GM12878 (cell line): Measurements from ENCODE around the gene ABHD8. TPM values are rescaled to one million over a fixed set of nuclear protein-coding genes. Genes with fewer than 3 reads are reported as not detected.

Experiments
- ATAC-seq: fragments of 200-7000 bp; cut with Tn5 transposase; 3 replicates; pipeline ENCODE4 v1.9.1; 2020; ENCODE audit warnings: mild to moderate bottlenecking, moderate library complexity
- BruUV-seq: library from RNA; stranded (reverse); fragments of 400-500 nt; replicated peaks from 2 replicates; lab custom pipeline; 2021; lab: Mats Ljungman, UMichigan
- CTCF ChIA-PET: fragments of 300-600 bp; sonication (Branson Sonifier 250); formaldehyde crosslinking; extraction: SDS; loops from one replicate; lab custom pipeline; 2021; ENCODE audit warnings: inconsistent platforms; lab: Yijun Ruan, JAX
- POLR2A ChIA-PET: fragments of 350-600 bp; formaldehyde crosslinking; extraction: SDS; loops from one replicate; lab custom pipeline; 2021; ENCODE audit warnings: inconsistent platforms; lab: Charles Lee
- RAD21 ChIA-PET: fragments of 300-600 bp; sonication (Branson Sonifier 250); formaldehyde crosslinking; loops from one replicate; lab custom pipeline; 2023; ENCODE audit warnings: antibody characterized with exemption; ENCODE audit not compliant: unreplicated experiment; lab: Charles Lee
- SMC1A ChIA-PET: fragments of 300-600 bp; sonication (Branson Sonifier 250); formaldehyde crosslinking; loops from one replicate; lab custom pipeline; 2023; ENCODE audit not compliant: unreplicated experiment, uncharacterized antibody; lab: Charles Lee
- DNase-seq: peaks from one replicate; pipeline ENCODE4 v3.0.0-alpha.2; 2011; ENCODE audit warnings: low read depth, low spot score
- FAIRE-seq: peaks from 3 replicates; lab custom pipeline; 2011; peaks lifted over from hg19 to GRCh38; lab: Jason Lieb, UNC
- H2AFZ ChIP-seq: 2 replicates; pipeline ENCODE4 v1.6.0; 2011; ENCODE audit warnings: low read depth, low read length, control low read depth; ENCODE audit not compliant: control insufficient read depth
- H3K27ac ChIP-seq: 2 replicates; pipeline ENCODE4 v1.5.1; 2011; ENCODE audit warnings: control low read depth; ENCODE audit not compliant: control insufficient read depth, insufficient read depth
- H3K27me3 ChIP-seq, 2 experiments: replicated peaks in 1 of 2; 2 replicates each; pipeline versions ENCODE4 v1.6.0 to v1.6.1; 2011; ENCODE audit warnings: low read length in 1 of 2; ENCODE audit not compliant: control insufficient read depth in 2 of 2, insufficient read depth in 2 of 2
- H3K36me3 ChIP-seq, 2 experiments: 2 replicates each; pipeline ENCODE4 v1.5.1; 2011; ENCODE audit warnings: low read length in 1 of 2; ENCODE audit not compliant: control insufficient read depth in 2 of 2, insufficient read depth in 2 of 2
- H3K4me1 ChIP-seq: 2 replicates; pipeline ENCODE4 v1.6.1; 2011; ENCODE audit warnings: mild to moderate bottlenecking, low read length, moderate library complexity, mixed read lengths; ENCODE audit not compliant: control insufficient read depth, insufficient read depth
- H3K4me2 ChIP-seq: 2 replicates; pipeline ENCODE4 v1.6.0; 2011; ENCODE audit warnings: control low read depth; ENCODE audit not compliant: control insufficient read depth, insufficient read depth
- H3K4me3 ChIP-seq: fragments of 200-600 bp; sonication (generic); 2 replicates; pipeline ENCODE4 v1.5.1; 2016
- H3K79me2 ChIP-seq: 2 replicates; pipeline ENCODE4 v1.6.0; 2011; ENCODE audit warnings: low read length; ENCODE audit not compliant: control insufficient read depth, insufficient read depth
- H3K9ac ChIP-seq: 2 replicates; pipeline ENCODE4 v1.8.0; 2011; ENCODE audit warnings: low read length, control low read depth, mixed read lengths; ENCODE audit not compliant: control insufficient read depth, insufficient read depth
- H3K9me3 ChIP-seq: replicated peaks from 3 replicates; pipeline ENCODE4 v1.5.1; 2011; ENCODE audit warnings: mild to moderate bottlenecking, low read length; ENCODE audit not compliant: control insufficient read depth, insufficient read depth
- H4K20me1 ChIP-seq: 2 replicates; pipeline ENCODE4 v1.6.0; 2011; ENCODE audit not compliant: control insufficient read depth, insufficient read depth
- CHD1 ChIP-seq: IDR thresholded peaks from 2 replicates; pipeline ENCODE4 v1.6.1; 2012; ENCODE audit warnings: low read depth, low read length, improper control_type of control experiment
- CTCF ChIP-seq, 3 experiments: IDR thresholded peaks in 2 of 3; conservative IDR thresholded peaks in 1 of 3; 2 replicates each; pipeline ENCODE4 v1.5.1; 2011; ENCODE audit warnings: low read depth in 3 of 3, low read length in 3 of 3, mild to moderate bottlenecking in 3 of 3, control low read depth in 2 of 3, moderate library complexity in 2 of 3, inconsistent platforms in 1 of 3, mixed read lengths in 1 of 3; ENCODE audit not compliant: control insufficient read depth in 2 of 3, insufficient read depth in 1 of 3; ENCODE audit errors: extremely low read depth in 1 of 3
- HDAC2 ChIP-seq: fragments of 200-600 bp; sonication (generic); IDR thresholded peaks from 2 replicates; pipeline ENCODE4 v1.6.1; 2017
- HSF1 ChIP-seq: fragments of 150-350 bp; IDR thresholded peaks from 2 replicates; pipeline ENCODE4 v1.6.1; 2014; ENCODE audit warnings: mild to moderate bottlenecking, low read depth, low read length
- MTA2 ChIP-seq: fragments of 450-650 bp; IDR thresholded peaks from 2 replicates; pipeline ENCODE4 v1.6.1; 2016; ENCODE audit warnings: low read depth, mild to moderate bottlenecking, moderate library complexity
- MTA3 ChIP-seq: IDR thresholded peaks from 2 replicates; pipeline ENCODE4 v1.6.1; 2012; ENCODE audit warnings: low read length, inconsistent platforms, borderline replicate concordance
- POLR2A ChIP-seq: IDR thresholded peaks from 2 replicates; pipeline ENCODE4 v1.6.1; 2011; ENCODE audit warnings: low read depth, mild to moderate bottlenecking, low read length
- PRDM15 ChIP-seq: fragments of 450-650 bp; formaldehyde crosslinking; IDR thresholded peaks from 2 replicates; pipeline ENCODE4 v1.4.0; 2020; ENCODE audit warnings: mild to moderate bottlenecking, moderate library complexity
- SP1 ChIP-seq: IDR thresholded peaks from one replicate; pipeline ENCODE4 v1.6.1; 2011; ENCODE audit warnings: low read depth, low read length
- SREBF2 ChIP-seq: IDR thresholded peaks from 2 replicates; pipeline ENCODE4 v1.6.1; 2012; ENCODE audit warnings: mild to moderate bottlenecking, low read length
- TAF1 ChIP-seq: IDR thresholded peaks from 2 replicates; pipeline ENCODE4 v1.6.1; 2011; ENCODE audit warnings: mild to moderate bottlenecking, low read depth, low read length, borderline replicate concordance
- ZBTB33 ChIP-seq: fragments of 450-650 bp; IDR thresholded peaks from 2 replicates; pipeline ENCODE4 v1.6.1; 2017; ENCODE audit warnings: mild to moderate bottlenecking
- ZNF384 ChIP-seq: IDR thresholded peaks from 2 replicates; pipeline ENCODE4 v1.6.1; 2012; ENCODE audit warnings: low read depth, mild to moderate bottlenecking, low read length, improper control_type of control experiment, borderline replicate concordance
- WGBS: methylation state at CpG from one replicate; pipeline ENCODE4 v1.1.6; 2016; ENCODE audit warnings: low lambda C conversion rate; ENCODE audit not compliant: insufficient replicate concordance, insufficient coverage; ENCODE audit errors: missing lambda C conversion rate; 5-methylcytosine and 5-hydroxymethylcytosine counted together
- in situ Hi-C: fragments of 300-500 bp; cut with MboI; formaldehyde crosslinking; loops from 9 replicates; pipeline ENCODE4 v1.14.3; 2018; ENCODE audit warnings: mixed read lengths
- intact Hi-C: fragments of 100-400 bp; cut with micrococcal nuclease; formaldehyde crosslinking; loops from one replicate; pipeline ENCODE4 v1.14.2; 2022; ENCODE audit not compliant: unreplicated experiment
- polyA plus RNA-seq, 11 experiments: library from polyadenylated mRNA; depleted of rRNA in 4 of 11; unstranded in 6 of 11; stranded (reverse) in 5 of 11; fragments of >200 nt; fragmentation: Nextera tagmentation in 4 of 11; fragmentation: Illumina TruSeq in 1 of 11; extraction: Ambion mirVana in 4 of 11; extraction: Trizol in 1 of 11; gene quantifications; 1 replicate in 1 of 11; 2 replicates in 10 of 11; pipeline versions ENCODE4 v1.2.1 to v1.2.3, GENCODE V29; 2011 to 2016; ENCODE audit warnings: inconsistent platforms in 2 of 11, missing spikeins in 2 of 11, low read depth in 1 of 11
- total RNA-seq, 4 experiments: library from RNA; depleted of rRNA in 3 of 4; stranded (reverse); fragments of >200 nt in 3 of 4; fragmentation: Illumina TruSeq in 1 of 4; extraction: Trizol in 1 of 4; gene quantifications; 2 replicates each; pipeline versions ENCODE4 v1.2.1 to v1.2.3, GENCODE V29; 2013 to 2021

ABHD8 gene
- total and polyA plus RNA-seq, 10 of the 15 experiments (the other 5 are each of a cell fraction or from before 2014, with no cell fraction given): 0.03 to 12.5 (median 6.0) TPM

GRCh38 chr19:17292301-17293074, 10.7 kb downstream of the ABHD8 start:
- Histone ChIP-seq H3K27me3 (no peaks in the 10 kb centered on the region), H3K79me2 (no peaks in the 10 kb centered on the region; the same call in 1 of the 2 replicates), H3K9ac (peak overlapping the region; percentile 27), H3K27ac (peak overlapping the region; percentile 35), H4K20me1 (no peaks in the 10 kb centered on the region), H3K4me1 (peaks cover 4% of the 10 kb centered on the region; the same call in 1 of the 2 replicates), H2AFZ (peak overlapping the region; percentile 91), H3K4me3 (peak overlapping the region; percentile 86), H3K36me3 (no peaks in the 10 kb centered on the region), H3K4me2 (peak overlapping the region; percentile 90), H3K9me3 (no peaks in the 10 kb centered on the region; the same call in 2 of the 3 replicates)
- peak; percentile 46 for DNase-seq
- in situ Hi-C loops: loop anchor here (5.0 kb wide), 1 partner anchor 95 kb away; no protein-coding TSS in a partner anchor
- intact Hi-C loops: loop anchor here (1.0 to 5.0 kb wide), 2 partner anchors 45 to 92 kb away; partner anchors contain the start of gene GTPBP3
- WGBS: 2% methylated on average over 46 of the region's 46 CpGs
- ChIA-PET CTCF (interaction anchor here (0.6 to 6.5 kb wide), 12 partner anchors 9 to 173 kb away, joined by 3 to 81 read pairs (median 4); partner anchors contain the start of genes ABHD8, ANKLE1, ANO8 and BABAM1), RAD21 (interaction anchor here (0.6 to 3.2 kb wide), 9 partner anchors 10 to 93 kb away, joined by 3 to 17 read pairs (median 5); partner anchors contain the start of genes ABHD8, BABAM1, DDA1 and MRPL34), SMC1A (interaction anchor here (1.0 to 2.0 kb wide), 7 partner anchors 10 to 100 kb away, joined by 3 to 9 read pairs (median 4); partner anchors contain the start of genes ANKLE1, DDA1 and MRPL34), POLR2A (interaction anchor here (0.7 to 1.9 kb wide), 5 partner anchors 11 to 936 kb away, joined by 3 to 12 read pairs (median 5); partner anchors contain the start of genes ABHD8, DDA1 and MRPL34)
- FAIRE-seq: peak; percentile 96
- BruUV-seq: no TSS peak
- ATAC-seq: peak; percentile 97
- no peak for TF ChIP-seq HDAC2
- TF ChIP-seq SP1: peak; percentile 38
- no peak for TF ChIP-seq PRDM15
- no peak for TF ChIP-seq ZBTB33
- TF ChIP-seq MTA3: no peak
- TF ChIP-seq POLR2A: peak; percentile 82
- no peak for TF ChIP-seq HSF1
- peak; percentile 84 to 95 (median 85) for TF ChIP-seq CTCF (IDR thresholded peaks at IDR 0.05 in 2 of 3, conservative IDR thresholded peaks at IDR 0.05 in 1 of 3; ENCODE audit: control insufficient read depth in 2 of 3, extremely low read depth in 1 of 3, insufficient read depth in 1 of 3, low read depth in 3 of 3, low read length in 3 of 3)
- TF ChIP-seq ZNF384: no peak
- TF ChIP-seq MTA2: no peak
- no peak for TF ChIP-seq SREBF2
- TF ChIP-seq CHD1: no peak
- TF ChIP-seq TAF1: 0 out of 2 replicates have a peak, but pooled peaks have one; percentile 9
